ENCODE measurements around the gene ARL3. TPM values are rescaled to one million over a fixed set of nuclear protein-coding genes. Genes with fewer than 3 reads are reported as not detected.

ARL3 gene
- total RNA-seq, 1 experiment from 2014 or later: 13.3 TPM

GRCh38 chr10:102720775-102721301, 6.6 kb upstream of the ARL3 start:
- ATAC-seq (no peak), DNase-seq (ENCODE audit: low read depth, low spot score) (no peak)
- Histone ChIP-seq H3K27me3 (ENCODE audit: insufficient read depth, low read length) (no peaks in the 10 kb centered on the region), H3K4me2 (ENCODE audit: low read length) (no peak overlapping the region), H4K20me1 (ENCODE audit: insufficient read depth) (no peaks in the 10 kb centered on the region), H2AFZ (ENCODE audit: low read depth, low read length, poor library complexity, severe bottlenecking) (no peak overlapping the region), H3K4me1 (ENCODE audit: control insufficient read depth in 1 of 2, insufficient read depth in 2 of 2, low read length in 2 of 2) (peaks cover 4 to 7% of the 10 kb centered on the region in 2 experiments; a peak in 2 of 4 replicates), H3K27ac (ENCODE audit: low read depth, low read length) (no peak overlapping the region), H3K79me2 (ENCODE audit: insufficient read depth, low read length) (peaks cover 30% of the 10 kb centered on the region), H3K36me3 (ENCODE audit: control insufficient read depth in 1 of 2, insufficient read depth in 2 of 2, low read length in 2 of 2) (no peaks in the 10 kb centered on the region; a peak in 1 of 4 replicates), H3K9me2 (ENCODE audit: insufficient read depth) (no peaks in the 10 kb centered on the region), H3K9ac (ENCODE audit: low read length) (no peak overlapping the region), H3K9me3 (ENCODE audit: control insufficient read depth in 1 of 2, insufficient read depth in 1 of 2, low read depth in 1 of 2, low read length in 2 of 2) (no peaks in the 10 kb centered on the region), H3K4me3 (replicated peaks in 1 of 2; ENCODE audit: low read depth in 1 of 2, low read length in 2 of 2) (no peak overlapping the region)
- ChIA-PET RAD21 (ENCODE audit: low non-redundant PET in 1 of 2, low total read pairs in 2 of 2, uncharacterized antibody in 2 of 2, unreplicated experiment in 2 of 2) (no interaction called here), POLR2A (no interaction called here), CTCF (interaction anchor here (0.5 kb wide), 1 partner anchor 72 kb away, joined by 4 read pairs; no protein-coding TSS in a partner anchor)
- no peak for TF ChIP-seq YY1 (IDR thresholded peaks at IDR 0.05; ENCODE audit: extremely low read depth, insufficient replicate concordance, low read depth, low read length)
- no peak for TF ChIP-seq SP1 (IDR thresholded peaks at IDR 0.05; ENCODE audit: low read depth)
- no peak for TF ChIP-seq ELF1 (IDR thresholded peaks at IDR 0.05; ENCODE audit: borderline replicate concordance, low read depth)
- no peak for TF ChIP-seq CEBPB (IDR thresholded peaks at IDR 0.05; ENCODE audit: low read depth)
- TF ChIP-seq RAD21 (IDR thresholded peaks at IDR 0.05; ENCODE audit: low read depth): no peak
- no peak for TF ChIP-seq EGR1 (IDR thresholded peaks at IDR 0.05; ENCODE audit: low read depth)
- no peak for TF ChIP-seq TCF7L2 (IDR thresholded peaks at IDR 0.05; ENCODE audit: borderline replicate concordance, extremely low read depth, insufficient read depth, insufficient read length)
- no peak for TF ChIP-seq EZH2 (IDR thresholded peaks at IDR 0.05)
- TF ChIP-seq ZFX (IDR thresholded peaks at IDR 0.05): no peak
- BruUV-seq (replicated peaks): no TSS peak
- intact Hi-C loops (cut with micrococcal nuclease): no loop called here

- H2AFZ ChIP-seq (ENCODE audit: low read depth, low read length, poor library complexity, severe bottlenecking): no peak overlapping the region
- no peak overlapping the region for H3K4me3 ChIP-seq (replicated peaks in 1 of 2; ENCODE audit: low read depth in 1 of 2, low read length in 2 of 2)
- H3K4me1 ChIP-seq (ENCODE audit: control insufficient read depth in 1 of 2, insufficient read depth in 2 of 2, low read length in 2 of 2): peaks cover 9 to 12% of the 10 kb centered on the region in 2 experiments
- DNase-seq (ENCODE audit: low read depth, low spot score): no peak
- H3K9me2 ChIP-seq (ENCODE audit: insufficient read depth): no peaks in the 10 kb centered on the region
- no peak for TF ChIP-seq SIN3A (IDR thresholded peaks at IDR 0.05; ENCODE audit: low read depth)
- BruUV-seq (replicated peaks): no TSS peak
- H3K4me2 ChIP-seq (ENCODE audit: low read length): no peak overlapping the region
- H3K27ac ChIP-seq (ENCODE audit: low read depth, low read length): no peak overlapping the region
- ChIA-PET CTCF (interaction anchor here (0.5 to 1.1 kb wide), 2 partner anchors 72 to 216 kb away, joined by 3 to 4 read pairs; partner anchors contain the start of gene SUFU), POLR2A (no interaction called here), RAD21 (ENCODE audit: low non-redundant PET in 1 of 2, low total read pairs in 2 of 2, uncharacterized antibody in 2 of 2, unreplicated experiment in 2 of 2) (no interaction called here)
- peaks cover 35% of the 10 kb centered on the region for H3K79me2 ChIP-seq (ENCODE audit: insufficient read depth, low read length)
- no peaks in the 10 kb centered on the region for H3K27me3 ChIP-seq (ENCODE audit: insufficient read depth, low read length)
- no peak for ATAC-seq
- H4K20me1 ChIP-seq (ENCODE audit: insufficient read depth): no peaks in the 10 kb centered on the region
- no peaks in the 10 kb centered on the region; a peak in 1 of 4 replicates for H3K36me3 ChIP-seq (ENCODE audit: control insufficient read depth in 1 of 2, insufficient read depth in 2 of 2, low read length in 2 of 2)
- H3K9me3 ChIP-seq (ENCODE audit: control insufficient read depth in 1 of 2, insufficient read depth in 1 of 2, low read depth in 1 of 2, low read length in 2 of 2): no peaks in the 10 kb centered on the region
- intact Hi-C loops (cut with micrococcal nuclease): no loop called here
- H3K9ac ChIP-seq (ENCODE audit: low read length): no peak overlapping the region
These were observed 6.1 kb upstream of the ARL3 start for GRCh38 chr10:102720337-102720736.

All from HCT116 (cell line).